Activated CD4-positive, alpha-beta memory T cell treated with anti-CD3 and anti-CD28 coated beads, Interleukin-2, amount 10 ng/mL, durations not matched to agents 7 days and 5 days (primary cell): ENCODE measurements around the gene LOXL1. TPM values are rescaled to one million over a fixed set of nuclear protein-coding genes. Genes with fewer than 3 reads are reported as not detected.

Source experiments
- CTCF ChIA-PET: fragments of 350-600 bp; sonication (Branson Sonifier 250); formaldehyde crosslinking; loops from one replicate; lab custom pipeline; 2021; ENCODE audit warnings: antibody characterized with exemption, inconsistent platforms; lab: Charles Lee
- POLR2A ChIA-PET: fragments of 350-600 bp; sonication (Branson Sonifier 250); formaldehyde crosslinking; loops from one replicate; lab custom pipeline; 2021; ENCODE audit warnings: antibody characterized with exemption; lab: Charles Lee
- DNase-seq: peaks from one replicate; pipeline ENCODE4 v3.0.0-alpha.2; 2020
- H3K27ac Mint-ChIP-seq: one replicate; pipeline ENCODE4 v1.8.0; 2021; ENCODE audit warnings: mild to moderate bottlenecking, mixed read lengths
- H3K27me3 Mint-ChIP-seq: one replicate; pipeline ENCODE4 v1.8.0; 2021; ENCODE audit warnings: mixed read lengths
- H3K36me3 Mint-ChIP-seq: one replicate; pipeline ENCODE4 v1.8.0; 2021; ENCODE audit warnings: low read depth, mixed read lengths
- H3K4me1 Mint-ChIP-seq: one replicate; pipeline ENCODE4 v1.8.0; 2021; ENCODE audit warnings: mixed read lengths
- H3K4me3 Mint-ChIP-seq: one replicate; pipeline ENCODE4 v1.8.0; 2021; ENCODE audit warnings: mild to moderate bottlenecking, mixed read lengths
- H3K9me3 Mint-ChIP-seq: one replicate; pipeline ENCODE4 v1.8.0; 2021; ENCODE audit warnings: mixed read lengths
- total RNA-seq, 2 experiments: library from RNA; stranded (reverse); gene quantifications; one replicate each; pipeline ENCODE4 v1.2.3, GENCODE V29; 2021

The LOXL1 gene
- total RNA-seq, 2 experiments from 2014 or later, result 9.1 to 10.9 TPM

GRCh38 chr15:73991260-73991659 is 65.0 kb downstream of the LOXL1 start:
- Mint-ChIP-seq H3K27me3 (no peaks in the 10 kb centered on the region), H3K9me3 (no peaks in the 10 kb centered on the region), H3K27ac (no peak overlapping the region), H3K4me1 (peaks cover 46% of the 10 kb centered on the region), H3K36me3 (peaks cover 20% of the 10 kb centered on the region), H3K4me3 (peak overlapping the region; percentile 76)
- ChIA-PET CTCF (interaction anchor here (0.6 to 8.6 kb wide), 2 partner anchors 18 to 63 kb away, joined by 3 to 89 read pairs; no protein-coding TSS in a partner anchor), POLR2A (interaction anchor here (1.2 to 8.4 kb wide), 3 partner anchors 10 to 18 kb away, joined by 3 to 78 read pairs (median 7); no protein-coding TSS in a partner anchor)
- no peak for DNase-seq

GRCh38 chr15:73991726-73992593 is 65.7 kb downstream of the LOXL1 start, which contains the start of gene STOML1:
STOML1 (minus strand) TSS chr15:73992295; CDS start chr15:73992223, 72 bp downstream.
- peak; percentile 95 for DNase-seq
- peak within 1 kb of the TSS; percentile 80 for H3K27ac Mint-ChIP-seq
- H3K4me1 Mint-ChIP-seq, result peaks cover 47% of the 10 kb centered on the region
- H3K36me3 Mint-ChIP-seq, result peaks cover 24% of the 10 kb centered on the region
- H3K27me3 Mint-ChIP-seq, result no peaks in the 10 kb centered on the region
- peak within 1 kb of the TSS; percentile 76 for H3K4me3 Mint-ChIP-seq
- H3K9me3 Mint-ChIP-seq, result no peaks in the 10 kb centered on the region
- ChIA-PET CTCF (interaction anchor here (0.7 to 8.6 kb wide), 7 partner anchors 10 to 57 kb away, joined by 3 to 89 read pairs (median 4); no protein-coding TSS in a partner anchor), POLR2A (interaction anchor here (2.8 to 8.4 kb wide), 2 partner anchors 11 to 13 kb away, joined by 7 to 78 read pairs; no protein-coding TSS in a partner anchor)

GRCh38 chr15:73992594-73992898 is 66.3 kb downstream of the LOXL1 start:
- ChIA-PET CTCF (interaction anchor here (0.7 to 8.6 kb wide), 7 partner anchors 10 to 56 kb away, joined by 3 to 89 read pairs (median 4); no protein-coding TSS in a partner anchor), POLR2A (interaction anchor here (1.0 to 8.4 kb wide), 3 partner anchors 11 to 56 kb away, joined by 3 to 78 read pairs (median 7); no protein-coding TSS in a partner anchor)
- H3K36me3 Mint-ChIP-seq, result peaks cover 30% of the 10 kb centered on the region
- H3K27me3 Mint-ChIP-seq, result no peaks in the 10 kb centered on the region
- no peaks in the 10 kb centered on the region for H3K9me3 Mint-ChIP-seq
- no peak for DNase-seq
- peaks cover 53% of the 10 kb centered on the region for H3K4me1 Mint-ChIP-seq
- peak overlapping the region; percentile 67 for H3K4me3 Mint-ChIP-seq
- peak overlapping the region; percentile 80 for H3K27ac Mint-ChIP-seq

GRCh38 chr15:73993211-73993994 is 67.1 kb downstream of the LOXL1 start:
- no peak for DNase-seq
- Mint-ChIP-seq H3K4me3 (peak overlapping the region; percentile 90), H3K9me3 (no peaks in the 10 kb centered on the region), H3K36me3 (peaks cover 38% of the 10 kb centered on the region), H3K27ac (peak overlapping the region; percentile 90), H3K27me3 (no peaks in the 10 kb centered on the region), H3K4me1 (peaks cover 62% of the 10 kb centered on the region)
- POLR2A ChIA-PET, result interaction anchor here (0.9 to 8.4 kb wide), 16 partner anchors 7 to 547 kb away, joined by 3 to 78 read pairs (median 5); partner anchors contain the start of gene ARID3B
- CTCF ChIA-PET, result interaction anchor here (0.9 to 8.6 kb wide), 14 partner anchors 10 to 73 kb away, joined by 3 to 89 read pairs (median 4); partner anchors contain the start of gene LOXL1

GRCh38 chr15:73994413-73994883 is 68.2 kb downstream of the LOXL1 start, which contains the start of gene PML:
PML (plus strand) TSS chr15:73994716; CDS start chr15:73994813, 97 bp downstream.
- peaks cover 49% of the 10 kb centered on the region for H3K36me3 Mint-ChIP-seq

GRCh38 chr15:73994912-73995622 is 68.8 kb downstream of the LOXL1 start:
- Mint-ChIP-seq H3K27ac (peak overlapping the region; percentile 90), H3K4me1 (peaks cover 70% of the 10 kb centered on the region), H3K36me3 (peaks cover 50% of the 10 kb centered on the region), H3K4me3 (peak overlapping the region; percentile 90), H3K27me3 (no peaks in the 10 kb centered on the region), H3K9me3 (no peaks in the 10 kb centered on the region)
- CTCF ChIA-PET, result interaction anchor here (0.8 to 8.6 kb wide), 9 partner anchors 9 to 729 kb away, joined by 3 to 89 read pairs (median 7); partner anchors contain the start of gene LOXL1
- POLR2A ChIA-PET, result interaction anchor here (0.8 to 8.4 kb wide), 13 partner anchors 9 to 622 kb away, joined by 3 to 78 read pairs (median 6); partner anchors contain the start of gene ARID3B
- DNase-seq, result peak; percentile 45

More at GRCh38 chr15:73994413-73994883, 68.2 kb downstream of the LOXL1 start, which contains the start of gene PML:
- Mint-ChIP-seq H3K4me3 (peak within 1 kb of the TSS; percentile 90), H3K4me1 (peaks cover 69% of the 10 kb centered on the region), H3K9me3 (no peaks in the 10 kb centered on the region), H3K27ac (peak within 1 kb of the TSS; percentile 90), H3K27me3 (no peaks in the 10 kb centered on the region)
- ChIA-PET CTCF (interaction anchor here (0.8 to 8.6 kb wide), 13 partner anchors 9 to 729 kb away, joined by 3 to 89 read pairs (median 4); partner anchors contain the start of gene LOXL1), POLR2A (interaction anchor here (0.8 to 8.4 kb wide), 17 partner anchors 9 to 622 kb away, joined by 3 to 78 read pairs (median 4); partner anchors contain the start of gene ARID3B)
- DNase-seq, result peak; percentile 98

GRCh38 chr15:73996267-73996666 is 70.0 kb downstream of the LOXL1 start:
- peaks cover 60% of the 10 kb centered on the region for H3K36me3 Mint-ChIP-seq
- CTCF ChIA-PET, result interaction anchor here (0.6 to 8.6 kb wide), 4 partner anchors 11 to 120 kb away, joined by 3 to 89 read pairs (median 15); no protein-coding TSS in a partner anchor
- POLR2A ChIA-PET, result interaction anchor here (0.7 to 8.4 kb wide), 8 partner anchors 9 to 76 kb away, joined by 3 to 78 read pairs (median 4); no protein-coding TSS in a partner anchor
- no peaks in the 10 kb centered on the region for H3K27me3 Mint-ChIP-seq
- H3K4me1 Mint-ChIP-seq, result peaks cover 73% of the 10 kb centered on the region
- peak overlapping the region; percentile 90 for H3K4me3 Mint-ChIP-seq
- DNase-seq, result no peak
- H3K9me3 Mint-ChIP-seq, result no peaks in the 10 kb centered on the region
- H3K27ac Mint-ChIP-seq, result peak overlapping the region; percentile 90

- DNase-seq, result peak; percentile 60
- CTCF ChIA-PET, result interaction anchor here (0.8 to 8.6 kb wide), 3 partner anchors 10 to 52 kb away, joined by 3 to 89 read pairs (median 27); no protein-coding TSS in a partner anchor
- Mint-ChIP-seq H3K4me3 (peak overlapping the region; percentile 90), H3K36me3 (peaks cover 66% of the 10 kb centered on the region), H3K27me3 (no peaks in the 10 kb centered on the region), H3K27ac (peak overlapping the region; percentile 90), H3K9me3 (no peaks in the 10 kb centered on the region), H3K4me1 (peaks cover 68% of the 10 kb centered on the region)
- POLR2A ChIA-PET, result interaction anchor here (0.7 to 8.4 kb wide), 8 partner anchors 8 to 76 kb away, joined by 3 to 78 read pairs (median 4); no protein-coding TSS in a partner anchor
These were observed 70.7 kb downstream of the LOXL1 start for GRCh38 chr15:73996939-73997338.

GRCh38 chr15:73997986-73998385 is 71.7 kb downstream of the LOXL1 start:
- H3K9me3 Mint-ChIP-seq, result no peaks in the 10 kb centered on the region
- H3K36me3 Mint-ChIP-seq, result peaks cover 72% of the 10 kb centered on the region
- no peak for DNase-seq
- POLR2A ChIA-PET, result interaction anchor here (1.4 kb wide), 1 partner anchor 9 kb away, joined by 6 read pairs; no protein-coding TSS in a partner anchor
- no peak overlapping the region for H3K27ac Mint-ChIP-seq
- H3K4me1 Mint-ChIP-seq, result peaks cover 61% of the 10 kb centered on the region
- CTCF ChIA-PET, result interaction anchor here (1.3 kb wide), 1 partner anchor 25 kb away, joined by 3 read pairs; no protein-coding TSS in a partner anchor
- H3K27me3 Mint-ChIP-seq, result no peaks in the 10 kb centered on the region
- H3K4me3 Mint-ChIP-seq, result peak overlapping the region; percentile 90
